Right renal pelvis (tissue), 4 donors: Measurements from ENCODE around the gene PLPP6. TPM values are rescaled to one million over a fixed set of nuclear protein-coding genes. Genes with fewer than 3 reads are reported as not detected.

ENCODE experiments used
- DNase-seq, 4 donors: peaks; one replicate each; pipeline ENCODE4 v3.0.0-alpha.2; 2013; ENCODE audit warnings: low read depth in 4 of 4, low spot score in 3 of 4, missing footprints in 1 of 4
- polyA plus RNA-seq, 4 donors: library from polyadenylated mRNA; unstranded; fragments of 120-200 nt; gene quantifications; one replicate each; pipeline ENCODE4 v1.2.1, GENCODE V29; 2013; ENCODE audit not compliant: insufficient read length in 4 of 4

PLPP6 gene
- polyA plus RNA-seq, 4 donors, result 17.2 to 20.1 (median 18.5) TPM

DNA sequence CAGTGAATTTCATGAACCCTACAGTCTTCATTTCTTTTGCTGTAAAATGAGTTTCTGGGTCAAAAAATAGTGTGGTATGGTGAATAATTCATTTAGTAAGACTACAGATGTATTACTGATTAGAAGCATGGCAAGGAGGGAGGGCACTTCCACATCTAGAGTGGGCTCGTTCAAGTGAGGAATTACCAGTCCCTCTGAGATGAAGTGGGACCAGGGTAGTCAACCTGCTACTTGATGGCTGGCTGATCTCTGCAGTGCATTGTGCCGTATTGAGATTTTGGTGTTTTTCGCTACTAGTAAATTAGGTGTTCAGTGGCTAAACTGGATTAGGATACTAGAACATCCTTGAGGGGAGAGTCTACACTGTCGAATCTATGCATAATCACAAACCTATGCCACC, 28.1 kb downstream of the PLPP6 start:
- DNase-seq, result no peak

DNA sequence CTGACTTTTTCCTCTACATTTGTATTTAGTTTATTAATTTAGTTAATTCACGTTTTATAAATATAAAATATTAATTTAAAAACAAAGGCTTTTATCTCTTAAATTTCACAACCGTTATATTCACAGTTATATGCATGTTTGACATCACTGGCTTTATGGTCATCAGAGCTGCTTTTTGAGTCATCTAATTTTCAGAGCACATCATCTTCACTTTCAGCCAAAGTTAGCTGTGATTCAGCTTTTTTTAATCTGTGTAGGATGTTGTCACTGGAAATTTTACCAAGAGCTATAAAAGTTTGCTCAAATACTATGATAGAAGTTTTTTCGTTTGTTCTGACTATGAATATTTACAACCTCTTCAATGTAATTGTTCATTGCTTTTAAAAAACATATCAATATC, 29.7 kb downstream of the PLPP6 start:
- no peak for DNase-seq

DNA sequence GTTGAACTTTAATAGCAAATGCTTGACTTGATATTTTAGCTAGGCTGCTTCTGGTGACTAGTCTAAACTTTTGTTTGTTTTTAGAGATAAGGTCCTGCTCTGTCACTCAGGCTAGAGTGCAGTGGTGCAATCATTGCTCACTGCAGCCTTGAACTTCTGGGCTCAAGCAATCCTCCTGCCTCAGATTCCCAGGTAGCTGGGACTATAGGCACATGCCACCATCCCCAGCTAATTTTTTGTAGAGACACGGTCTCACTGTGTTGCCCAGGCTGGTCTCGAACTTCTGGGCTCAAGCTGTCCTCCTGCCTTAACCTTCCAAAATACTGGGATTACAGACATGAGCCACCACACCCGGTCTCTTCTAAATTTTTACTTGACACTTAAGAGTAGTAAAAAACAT, 38.0 kb downstream of the PLPP6 start:
- DNase-seq, result no peak

DNA sequence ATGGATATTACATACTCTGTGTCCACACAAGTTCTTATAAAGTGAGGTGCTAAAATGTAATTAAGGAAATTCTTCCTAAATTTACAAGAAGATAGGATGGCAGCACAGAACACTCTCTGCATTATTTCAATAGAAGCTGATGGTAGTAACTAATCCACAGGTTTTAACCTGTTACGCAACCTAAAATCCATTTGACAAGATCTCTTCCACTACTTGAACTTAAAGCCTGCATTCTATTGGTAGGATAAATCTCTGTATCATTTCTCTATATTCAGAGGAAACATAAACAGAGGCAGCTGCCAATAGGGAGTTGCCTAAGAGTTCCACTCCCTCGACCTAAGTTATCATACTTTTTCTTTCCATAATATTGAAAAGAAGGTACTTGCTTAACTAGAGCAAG, 38.8 kb downstream of the PLPP6 start:
- no peak for DNase-seq

DNA sequence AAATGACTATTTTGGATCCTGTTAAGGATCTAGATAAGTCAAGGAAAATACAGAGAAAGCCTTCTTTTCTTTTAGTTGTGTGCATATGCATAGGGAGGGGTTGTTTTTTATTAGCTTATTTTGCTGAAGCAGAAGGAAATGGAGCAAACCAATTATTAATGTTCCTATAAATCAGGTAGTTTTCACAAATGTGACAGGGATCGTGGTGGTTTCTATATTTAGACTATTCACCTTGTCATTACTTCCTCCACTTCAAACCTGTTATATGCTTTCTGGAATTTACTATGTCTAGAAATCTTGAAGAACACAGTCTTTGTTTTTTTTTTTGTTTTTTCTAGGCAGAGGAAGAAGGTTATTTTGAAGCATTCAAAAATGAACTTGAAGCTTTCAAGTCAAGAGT, 39.4 kb downstream of the PLPP6 start:
- DNase-seq, result no peak

DNA sequence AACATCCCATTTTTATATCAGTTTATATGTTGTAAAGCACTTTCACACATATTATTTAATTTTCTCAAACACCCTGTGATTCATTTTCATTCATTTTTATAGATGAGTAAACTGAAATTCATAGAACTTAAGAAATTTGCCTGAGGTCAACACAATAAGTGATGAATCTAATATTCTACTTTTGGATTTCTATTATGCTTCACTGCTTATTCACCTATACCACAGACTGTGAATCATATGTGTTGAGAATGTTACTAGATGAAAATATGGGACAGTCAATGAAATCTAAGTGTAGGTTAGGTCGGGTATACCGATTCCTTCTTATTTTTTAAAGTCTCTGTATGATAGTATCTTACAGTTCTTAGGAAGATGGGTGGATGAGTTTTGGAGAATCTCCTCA, 42.0 kb downstream of the PLPP6 start:
- no peak for DNase-seq

DNA sequence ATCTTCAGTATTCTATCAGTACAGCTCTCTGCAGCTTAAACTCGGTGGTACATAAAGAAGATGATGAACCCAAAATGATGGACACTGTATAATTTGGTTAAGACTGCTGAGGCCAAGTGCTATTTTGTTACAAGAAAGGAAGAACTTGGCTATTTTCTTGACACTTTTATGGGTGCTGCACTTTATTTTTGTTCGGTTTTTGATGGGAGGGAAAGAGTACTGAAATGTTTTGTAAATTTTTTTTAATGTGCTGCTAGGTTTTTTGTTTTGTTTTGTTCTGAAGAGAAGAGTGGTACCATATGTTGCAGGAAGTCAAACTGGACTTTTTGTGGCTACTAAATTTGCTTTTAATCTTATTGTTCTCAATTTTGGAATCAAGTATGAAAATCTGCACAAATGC, 43.9 kb downstream of the PLPP6 start:
- DNase-seq, result peak in 1 of 4 donors; percentile 7

DNA sequence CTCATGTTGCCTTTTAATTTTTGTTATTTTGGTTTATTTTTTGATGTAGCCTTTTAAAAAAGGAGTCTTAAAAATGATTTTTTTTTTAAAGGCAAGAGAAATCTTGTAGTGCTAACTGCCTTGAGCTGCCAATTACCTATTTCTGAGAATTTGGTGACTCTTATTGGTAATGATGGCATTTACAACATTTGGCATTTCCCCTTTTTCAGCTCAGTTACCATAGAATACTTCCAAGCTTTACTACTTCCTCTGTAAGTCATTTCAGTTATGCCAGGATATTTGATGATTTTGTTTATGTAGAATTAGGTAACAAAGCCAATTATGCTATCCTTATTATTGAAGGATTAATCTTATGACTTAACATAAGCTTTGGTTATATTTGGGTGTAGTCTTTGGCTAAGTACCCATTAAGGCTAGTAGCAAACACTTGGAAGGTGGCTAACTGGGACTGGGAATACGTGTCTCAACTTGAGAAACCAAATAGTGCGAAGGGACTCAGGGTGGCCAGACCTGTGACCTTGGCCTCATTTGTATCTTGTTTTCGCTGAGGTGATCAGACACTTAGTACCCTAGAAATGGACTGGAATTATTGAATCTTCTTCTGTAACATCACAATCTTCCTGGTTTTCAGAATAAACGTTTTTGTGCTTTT, 45.0 kb downstream of the PLPP6 start:
- DNase-seq, result no peak

DNA sequence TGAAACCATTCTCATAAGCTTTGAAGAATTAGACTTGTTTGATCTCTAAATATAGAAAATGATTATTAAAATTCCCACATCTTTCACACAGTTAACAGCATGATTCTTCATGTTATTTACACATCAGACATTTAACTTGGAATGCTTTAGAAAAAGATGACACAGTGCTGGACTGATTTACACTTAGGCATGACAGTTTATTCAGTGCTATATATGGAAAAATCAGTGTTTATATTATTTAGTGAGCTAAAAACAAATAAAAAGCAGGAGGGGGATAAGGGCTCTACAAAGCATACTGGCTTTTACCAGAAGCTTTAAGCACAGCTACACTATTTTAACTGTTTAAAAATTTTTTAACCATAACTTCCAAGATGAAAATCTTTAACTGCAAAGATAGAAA, 47.3 kb downstream of the PLPP6 start:
- DNase-seq, result no peak

DNA sequence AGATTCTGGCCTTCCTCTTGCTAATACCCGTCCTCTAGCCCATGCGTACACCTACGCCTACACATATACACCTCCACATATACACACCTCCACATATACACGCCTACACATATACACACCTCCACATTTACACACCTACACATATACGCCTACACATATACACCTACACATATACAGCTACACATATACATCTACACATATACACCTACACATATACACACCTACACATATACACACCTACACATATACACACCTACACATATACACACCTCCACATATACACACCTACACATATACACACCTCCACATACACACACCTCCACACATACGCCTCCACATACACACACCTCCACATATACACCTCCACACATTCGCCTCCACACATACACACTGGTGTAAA, 51.8 kb downstream of the PLPP6 start:
- DNase-seq, result no peak

DNA sequence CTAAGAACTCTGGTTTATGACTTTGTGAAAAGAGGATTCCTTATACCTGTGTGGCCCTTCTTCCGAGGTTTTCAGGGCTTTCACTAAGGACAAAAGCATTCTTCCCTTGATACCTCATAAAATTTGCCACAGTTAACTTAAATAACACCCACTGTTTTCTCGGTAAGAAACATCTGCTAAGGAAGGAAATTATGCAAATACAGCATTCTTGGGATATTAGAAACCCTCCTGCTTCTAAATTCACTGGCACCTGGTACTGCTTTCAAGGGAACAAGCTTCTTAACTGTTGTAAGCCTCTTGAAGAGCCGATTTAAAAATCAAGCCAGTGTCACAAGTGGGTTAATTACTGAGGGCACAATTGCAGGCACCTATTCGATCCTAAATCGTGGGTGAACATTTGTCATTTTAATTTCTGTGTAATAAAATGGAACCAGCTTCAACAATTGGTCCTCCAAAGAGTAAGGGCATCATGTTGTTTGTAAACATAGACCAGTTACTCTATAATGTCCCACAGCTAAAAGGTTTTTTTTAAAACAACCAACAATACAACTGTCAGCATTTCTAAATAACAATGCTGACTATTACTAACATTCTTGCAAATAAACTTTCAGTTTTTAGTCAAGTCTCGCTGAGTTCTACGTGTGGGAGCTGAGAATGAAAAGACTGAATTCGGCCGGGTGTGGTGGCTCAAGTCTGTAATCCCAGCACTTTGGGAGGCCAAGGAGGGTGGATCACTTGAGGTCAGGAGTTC, 52.3 kb downstream of the PLPP6 start:
- DNase-seq, result no peak

Other genes starting within 250 kb of the PLPP6 start
- 10 to 100 TPM; 21.2 to 24.5 (median 21.4) TPM for gene SLC1A1, start 171.8 kb upstream of the PLPP6 start, polyA plus RNA-seq
- 1 to 10 TPM; 2.5 to 4.3 (median 3.4) TPM for gene SPATA6L, start 4.2 kb downstream of the PLPP6 start, polyA plus RNA-seq
- 10 to 100 TPM; 18.1 to 22.9 (median 21.0) TPM for gene CDC37L1, start 17.3 kb downstream of the PLPP6 start, polyA plus RNA-seq
- 100 to 1,000 TPM in 3 of 4 donors, 10 to 100 TPM in 1; 93.3 to 121 (median 118) TPM for gene AK3, start 78.9 kb downstream of the PLPP6 start, polyA plus RNA-seq
- 10 to 100 TPM; 17.9 to 18.9 (median 18.3) TPM for gene RCL1, start 130.7 kb downstream of the PLPP6 start, polyA plus RNA-seq